Lung microvascular endothelial cell (primary cell): ENCODE measurements around the gene SRP9. TPM values are rescaled to one million over a fixed set of nuclear protein-coding genes. Genes with fewer than 3 reads are reported as not detected.
A peak's percentile ranks its signal among the peaks of the same experiment; 100 is the strongest.

Experiments used
- DNase-seq, 2 donors: peaks; one replicate each; pipeline versions ENCODE4 v3.0.0 to v3.0.0-alpha.2; 2010; ENCODE audit warnings: low read depth in 2 of 2
- total RNA-seq: library from RNA; depleted of rRNA; stranded (reverse); fragments of >200 nt; gene quantifications from 2 replicates; pipeline ENCODE4 v1.2.1, GENCODE V29; 2014

Gene SRP9
- total RNA-seq: 136 and 170 TPM in 2 replicates

DNA sequence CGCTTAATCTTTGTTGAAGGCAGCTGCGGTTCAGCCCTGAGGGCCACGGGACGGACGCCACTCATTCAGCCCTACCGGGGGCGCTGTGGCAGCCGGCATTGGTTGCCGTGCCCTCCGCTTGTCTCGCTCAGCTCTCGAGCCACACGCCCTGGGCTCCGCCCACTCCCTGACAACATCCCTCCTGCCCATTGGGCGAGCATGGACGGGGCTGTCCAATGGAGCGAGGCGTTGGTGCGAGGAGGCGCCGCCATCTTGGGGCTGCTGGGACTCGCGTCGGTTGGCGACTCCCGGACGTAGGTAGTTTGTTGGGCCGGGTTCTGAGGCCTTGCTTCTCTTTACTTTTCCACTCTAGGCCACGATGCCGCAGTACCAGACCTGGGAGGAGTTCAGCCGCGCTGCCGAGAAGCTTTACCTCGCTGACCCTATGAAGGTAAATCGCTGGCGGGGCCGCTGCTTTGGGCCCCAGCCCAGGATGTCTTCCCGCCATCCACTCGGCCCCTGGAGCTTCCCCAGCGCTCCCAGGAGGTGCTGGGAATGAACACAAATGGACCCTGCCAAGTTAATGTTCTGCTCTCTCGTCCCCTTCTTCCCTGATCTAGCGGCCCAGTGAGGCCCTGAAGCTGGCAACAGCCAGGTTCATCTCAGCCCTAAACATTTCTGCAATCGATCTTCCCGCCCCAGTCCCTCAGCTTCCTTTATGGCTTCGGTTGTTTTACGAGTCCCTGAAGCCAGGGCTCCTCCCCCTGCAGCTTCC lies at the start of gene SRP9:
Gene SRP9 (plus strand): TSS at position 244 of the 754 bp plus-strand sequence. CDS start 115 bp downstream, at position 359.
- peak; percentile 99 for DNase-seq

DNA sequence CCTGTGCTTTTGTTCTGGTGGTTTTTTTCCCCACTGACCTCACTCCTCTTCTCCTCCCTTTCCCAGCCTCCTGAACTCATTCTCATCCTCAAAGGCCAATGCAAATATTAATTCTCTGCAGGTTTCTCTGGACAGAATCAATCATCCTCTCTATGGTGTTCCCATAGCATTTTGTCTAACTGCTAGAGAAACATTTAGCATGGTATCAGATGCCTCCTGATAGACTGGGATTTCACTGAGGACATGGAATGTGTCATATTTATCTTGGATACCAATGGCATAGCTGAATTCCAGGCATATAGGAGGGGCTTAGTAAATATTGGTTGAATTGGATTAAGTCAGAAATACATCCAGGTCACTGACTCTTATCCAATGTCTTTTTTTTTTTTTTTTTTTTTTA lies 46.1 kb upstream of the SRP9 start:
- no peak for DNase-seq

DNA sequence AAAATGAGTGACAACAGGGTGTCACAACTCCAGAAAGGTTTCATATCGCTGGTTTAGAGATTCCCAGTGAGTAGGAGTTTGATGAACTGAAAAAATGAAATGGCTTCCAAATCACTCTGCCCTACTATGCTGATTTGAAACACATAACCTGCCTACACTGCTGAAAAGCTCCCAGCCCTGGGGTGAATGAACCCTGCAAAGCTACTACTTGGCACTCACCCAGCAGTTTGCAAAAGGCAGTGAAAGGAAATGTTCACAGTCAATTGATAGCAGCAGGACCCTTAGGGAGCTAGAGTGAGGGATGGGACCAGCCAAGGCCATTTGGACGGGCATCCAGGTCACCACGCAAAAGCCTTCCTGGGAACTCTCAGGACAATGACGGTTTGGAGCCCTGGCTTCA lies 44.4 kb upstream of the SRP9 start:
- DNase-seq: no peak

- peak; percentile 64 to 91 for DNase-seq
These were observed 42.1 kb upstream of the SRP9 start for GRCh38 chr1:225735252-225736149.

DNA sequence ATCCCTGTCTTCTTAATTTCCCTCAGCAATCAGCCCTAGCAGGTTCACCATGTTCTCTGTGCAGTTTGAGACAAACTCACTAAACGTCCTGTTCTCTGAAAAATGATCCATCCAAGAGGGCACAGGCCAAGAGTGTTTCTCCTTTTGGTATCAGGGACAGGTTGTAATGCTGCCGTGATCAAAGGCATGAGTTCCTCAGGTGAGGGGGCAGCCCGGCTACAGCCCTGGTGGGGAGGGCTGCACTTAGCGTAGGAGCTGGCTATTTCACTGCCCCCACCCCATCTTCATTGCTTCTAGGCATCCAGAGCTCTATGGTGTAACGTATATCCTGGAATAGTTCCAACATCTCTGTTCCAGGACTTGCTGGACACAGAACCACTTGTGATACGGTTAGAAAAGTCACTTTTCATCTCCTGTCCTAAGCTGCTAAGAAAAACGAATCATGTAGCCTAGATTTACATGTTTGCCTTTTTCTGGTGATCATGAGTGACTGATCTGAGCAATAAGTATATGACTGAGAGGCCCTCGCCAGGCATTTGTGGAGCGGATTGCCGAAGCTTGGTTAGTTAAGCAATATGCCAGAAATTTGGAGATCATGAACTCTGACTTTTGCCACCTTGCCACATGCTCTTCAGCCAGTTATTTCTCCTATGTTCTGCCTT lies 41.1 kb upstream of the SRP9 start:
- no peak for DNase-seq

- DNase-seq: peak; percentile 16 to 19
These were observed 40.5 kb upstream of the SRP9 start for GRCh38 chr1:225737161-225737560.

- DNase-seq: no peak
These were observed 39.8 kb upstream of the SRP9 start for GRCh38 chr1:225737866-225738265.

DNA sequence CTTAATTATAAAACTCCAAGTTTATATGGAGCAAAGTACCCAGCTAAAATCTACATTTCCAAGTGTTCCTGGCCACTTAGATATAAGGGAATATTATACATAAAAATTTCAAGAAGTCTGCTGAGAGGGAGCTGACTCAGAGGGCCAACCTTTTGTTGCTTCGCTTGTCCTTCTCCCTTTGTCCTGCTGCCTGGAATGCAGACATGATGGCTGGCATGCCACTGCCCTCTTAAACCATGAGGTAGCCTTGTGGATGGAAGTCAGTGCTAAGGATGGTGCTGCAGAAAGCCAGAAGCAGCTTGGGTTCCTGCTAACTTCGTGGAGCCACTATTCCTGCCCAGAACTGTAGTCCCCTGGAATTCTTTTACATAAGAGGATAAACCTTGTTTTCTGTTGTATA lies 38.9 kb upstream of the SRP9 start:
- no peak for DNase-seq

DNA sequence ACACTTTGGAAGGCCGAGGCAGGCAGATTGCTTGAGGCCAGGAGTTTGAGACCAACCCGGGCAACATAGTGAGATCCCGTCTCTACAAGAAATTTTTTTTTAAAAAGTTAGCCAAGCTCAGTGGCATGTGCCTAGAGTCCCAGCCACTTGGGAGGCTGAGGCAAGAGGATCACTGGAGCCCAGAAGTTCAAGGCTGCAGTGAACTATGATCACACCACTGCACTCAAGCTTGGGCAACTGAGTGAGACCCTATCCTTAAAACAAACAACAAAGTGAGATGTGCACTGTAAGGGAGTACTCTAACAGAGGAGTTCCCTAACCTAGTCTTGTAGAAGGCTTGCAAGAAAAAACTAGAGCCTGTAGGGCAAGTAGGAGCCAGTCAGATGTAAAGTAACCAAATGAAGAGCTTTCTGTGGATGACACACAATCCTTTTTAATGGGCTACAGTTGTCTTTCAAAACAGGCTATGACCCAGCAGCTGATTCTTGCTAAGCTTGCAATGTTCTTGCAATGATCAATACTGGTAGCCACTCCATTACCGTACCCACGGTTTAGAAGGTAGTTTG lies 38.0 kb upstream of the SRP9 start:
- DNase-seq: no peak

DNA sequence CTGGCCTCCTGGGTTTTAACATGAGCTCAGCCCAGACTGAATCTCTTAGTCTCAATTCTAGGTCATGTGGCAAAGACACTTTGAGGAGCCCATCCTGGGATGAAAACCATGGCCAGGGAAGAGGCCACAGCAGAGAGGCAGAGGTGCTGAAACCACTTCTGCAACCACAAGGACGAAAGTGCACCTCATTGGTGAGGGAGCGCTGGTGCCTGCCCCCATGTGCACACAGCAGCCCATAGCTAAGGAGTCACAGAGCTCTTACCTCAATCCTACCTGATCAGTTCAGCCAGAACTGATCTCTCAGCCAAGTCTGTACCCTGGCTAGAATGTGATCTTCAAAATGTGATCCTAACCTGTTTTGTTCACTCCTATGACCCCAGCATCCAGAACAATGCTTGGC lies 32.9 kb upstream of the SRP9 start:
- no peak for DNase-seq

DNA sequence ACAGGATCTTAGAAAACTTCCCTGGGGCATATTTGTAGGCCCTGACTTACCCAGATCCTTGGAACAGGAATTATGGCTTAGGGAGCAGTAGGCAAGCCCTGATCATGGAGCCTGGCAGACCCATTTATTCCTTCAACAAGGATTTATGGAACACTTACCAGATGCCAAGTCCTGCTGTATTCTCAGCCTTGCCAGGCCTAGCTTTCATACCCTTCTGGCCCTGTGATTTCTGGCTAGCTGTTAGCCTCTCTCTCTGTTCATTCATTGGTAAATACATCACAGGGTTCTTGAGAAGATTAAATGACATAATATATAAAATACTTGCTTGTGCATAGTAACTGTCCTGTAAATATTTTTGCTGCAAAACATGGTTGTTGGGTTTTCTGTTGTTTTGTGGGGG lies 32.4 kb upstream of the SRP9 start:
- no peak for DNase-seq

- peak; percentile 54 to 88 for DNase-seq
These were observed 31.1 kb upstream of the SRP9 start for GRCh38 chr1:225746361-225747179.

DNA sequence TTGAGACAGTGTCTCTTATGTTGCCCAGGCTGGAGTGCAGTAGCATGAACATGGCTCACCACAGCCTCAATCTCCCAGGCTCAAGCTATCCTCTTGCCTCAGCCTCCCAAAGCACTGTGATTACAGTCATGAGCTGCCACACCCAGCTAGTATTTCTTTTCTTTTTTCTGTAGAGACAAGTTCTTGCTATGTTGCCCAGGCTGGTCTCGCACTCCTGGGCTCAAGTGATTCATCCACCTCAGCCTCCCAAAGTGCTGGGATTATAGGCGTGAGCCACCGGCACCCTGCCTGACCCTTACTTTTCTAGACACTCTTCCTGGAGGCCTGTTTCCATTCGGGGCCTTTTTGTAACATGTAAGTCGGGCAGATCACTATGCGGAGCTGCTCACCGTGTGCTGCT lies 30.1 kb upstream of the SRP9 start:
- no peak for DNase-seq

GRCh38 chr1:225748529-225748928 lies 29.1 kb upstream of the SRP9 start:
- DNase-seq: no peak

- DNase-seq: no peak
These were observed 27.9 kb upstream of the SRP9 start for GRCh38 chr1:225749706-225750105.

DNA sequence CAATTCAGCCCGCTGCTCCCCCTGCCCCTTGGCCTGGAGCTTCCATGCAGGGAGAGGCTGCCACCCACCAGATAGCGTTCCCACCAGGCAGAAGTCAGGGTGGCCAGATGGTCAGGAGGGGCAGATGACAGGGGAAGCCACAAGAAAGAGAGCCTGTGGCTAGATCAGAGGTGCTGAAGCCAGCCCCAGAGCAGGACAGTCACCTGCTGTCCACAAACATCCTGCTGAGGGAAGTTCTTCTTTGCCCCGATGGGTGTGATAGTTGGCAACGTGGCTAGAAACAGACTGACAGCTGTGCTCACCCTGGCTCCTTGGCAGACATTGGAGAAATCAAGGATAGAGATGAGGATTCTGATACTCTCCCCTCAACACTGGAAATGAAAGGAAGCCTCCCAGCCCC lies 27.2 kb upstream of the SRP9 start:
- no peak for DNase-seq

- DNase-seq: no peak
These were observed 26.5 kb upstream of the SRP9 start for GRCh38 chr1:225750875-225751824.

GRCh38 chr1:225752245-225752644 lies 25.4 kb upstream of the SRP9 start:
- no peak for DNase-seq

GRCh38 chr1:225754940-225755641 lies 22.5 kb upstream of the SRP9 start:
- peak; percentile 24 to 80 for DNase-seq
